Measurements from ENCODE around the gene PDXK. TPM values are rescaled to one million over a fixed set of nuclear protein-coding genes. Genes with fewer than 3 reads are reported as not detected.

The PDXK gene
- polyA plus RNA-seq, 1 donor (not counting 4 experiments of a cell fraction or from before 2014, with no cell fraction given): 144 TPM

DNA sequence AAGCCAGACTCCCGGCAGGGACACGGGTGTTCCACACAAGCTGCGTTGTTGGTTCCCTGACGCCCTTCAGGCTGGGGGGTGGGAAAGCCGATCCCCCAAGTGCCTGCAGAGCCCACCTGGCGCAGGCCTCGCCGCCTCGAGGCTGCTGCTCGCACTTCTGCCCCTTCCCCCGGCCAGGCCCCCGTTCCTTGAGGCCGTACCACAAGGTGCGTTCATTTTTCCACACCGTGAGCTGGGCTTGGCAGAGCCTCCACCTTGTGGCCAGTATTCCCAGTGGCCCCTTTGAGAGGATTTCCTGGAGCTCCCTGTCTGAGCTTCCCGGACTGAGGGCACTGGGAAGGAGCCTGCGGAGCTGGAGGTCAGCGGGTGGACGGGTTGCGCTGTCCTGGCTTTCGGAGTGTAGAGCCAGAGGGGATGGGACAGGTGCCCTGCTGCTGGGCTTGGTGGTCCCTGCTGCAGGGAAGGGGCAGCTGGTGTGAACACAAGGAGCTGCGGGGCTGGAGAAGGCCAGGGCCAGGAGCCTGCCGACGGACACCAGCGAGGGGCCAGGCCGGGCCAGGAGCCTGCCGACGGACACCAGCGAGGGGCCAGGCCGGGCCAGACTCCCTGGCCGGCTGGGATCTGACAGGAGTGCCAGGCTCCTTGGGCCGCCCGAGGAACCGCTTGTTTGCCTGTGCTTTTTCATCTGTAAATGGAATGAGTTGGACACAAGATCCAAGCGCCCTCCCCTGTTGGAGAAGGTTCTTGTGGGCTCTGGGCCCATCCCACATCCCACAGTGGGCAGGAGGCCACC is 18.4 kb downstream of the PDXK start:
- peaks cover 2% of the 10 kb centered on the region for H3K9me1 ChIP-seq (ENCODE audit: control insufficient read depth, extremely low read depth, insufficient read depth, low read length)
- FAIRE-seq: no peak
- H2AFZ ChIP-seq (ENCODE audit: control insufficient read depth, low read length): no peak overlapping the region
- H3K27me3 ChIP-seq (ENCODE audit: control insufficient read depth, extremely low read depth, insufficient read depth, low read length): no peaks in the 10 kb centered on the region
- peaks cover 52% of the 10 kb centered on the region for H3K79me2 ChIP-seq (ENCODE audit: control insufficient read depth, insufficient read depth, low read length)
- H3K36me3 ChIP-seq (ENCODE audit: control insufficient read depth in 2 of 2, extremely low read depth in 1 of 2, insufficient read depth in 2 of 2, low read length in 2 of 2): peaks cover 12 to 29% of the 10 kb centered on the region in 2 experiments
- no peak overlapping the region for H3K4me2 ChIP-seq (ENCODE audit: control insufficient read depth, extremely low read depth, insufficient read depth, low read depth, low read length)
- peaks cover 13% of the 10 kb centered on the region for H3K4me1 ChIP-seq (ENCODE audit: control insufficient read depth, extremely low read depth, insufficient read depth, low read length)
- H3K4me3 ChIP-seq (ENCODE audit: control insufficient read depth in 2 of 3, extremely low read depth in 1 of 3, insufficient read depth in 2 of 3, low read depth in 1 of 3, low read length in 3 of 3): no peak overlapping the region
- H3K27ac ChIP-seq (ENCODE audit: control insufficient read depth, insufficient read depth, low read length): no peak overlapping the region
- no peak for DNase-seq (ENCODE audit: low read depth, low spot score)
- H3K9ac ChIP-seq (ENCODE audit: control insufficient read depth, extremely low read depth, insufficient read depth, low read length): no peak overlapping the region
- peaks cover 19% of the 10 kb centered on the region for H4K20me1 ChIP-seq (ENCODE audit: control insufficient read depth, extremely low read depth, insufficient read depth, low read length)
- TF ChIP-seq EZH2 (IDR thresholded peaks at IDR 0.05; ENCODE audit: low read length) (no peak), CTCF (optimal IDR thresholded peaks at IDR 0.05 in 1 of 3, IDR thresholded peaks at IDR 0.05 in 1 of 3, conservative IDR thresholded peaks at IDR 0.05 in 1 of 3; ENCODE audit: extremely low read depth in 1 of 3, insufficient read depth in 2 of 3, low read length in 3 of 3) (no peak)
- H3K9me3 ChIP-seq (ENCODE audit: control insufficient read depth, low read depth, low read length): peaks cover 2% of the 10 kb centered on the region
- dilution Hi-C loops (cut with MboI; ENCODE audit: extremely low pct_ligation_motif_present, low sequenced_read_pairs): no loop called here

- Histone ChIP-seq H4K20me1 (ENCODE audit: control insufficient read depth, extremely low read depth, insufficient read depth, low read length) (peaks cover 13% of the 10 kb centered on the region), H3K9me3 (ENCODE audit: control insufficient read depth, low read depth, low read length) (peaks cover 2% of the 10 kb centered on the region), H3K4me3 (ENCODE audit: control insufficient read depth in 2 of 3, extremely low read depth in 1 of 3, insufficient read depth in 2 of 3, low read depth in 1 of 3, low read length in 3 of 3) (no peak overlapping the region), H3K36me3 (ENCODE audit: control insufficient read depth in 2 of 2, extremely low read depth in 1 of 2, insufficient read depth in 2 of 2, low read length in 2 of 2) (peaks cover 22 to 29% of the 10 kb centered on the region in 2 experiments), H3K9ac (ENCODE audit: control insufficient read depth, extremely low read depth, insufficient read depth, low read length) (no peak overlapping the region), H3K4me1 (ENCODE audit: control insufficient read depth, extremely low read depth, insufficient read depth, low read length) (no peaks in the 10 kb centered on the region), H3K9me1 (ENCODE audit: control insufficient read depth, extremely low read depth, insufficient read depth, low read length) (no peaks in the 10 kb centered on the region), H3K4me2 (ENCODE audit: control insufficient read depth, extremely low read depth, insufficient read depth, low read depth, low read length) (no peak overlapping the region), H3K79me2 (ENCODE audit: control insufficient read depth, insufficient read depth, low read length) (peaks cover 31% of the 10 kb centered on the region), H3K27me3 (ENCODE audit: control insufficient read depth, extremely low read depth, insufficient read depth, low read length) (no peaks in the 10 kb centered on the region), H3K27ac (ENCODE audit: control insufficient read depth, insufficient read depth, low read length) (no peak overlapping the region), H2AFZ (ENCODE audit: control insufficient read depth, low read length) (no peak overlapping the region)
- DNase-seq (ENCODE audit: low read depth, low spot score): no peak
- dilution Hi-C loops (cut with MboI; ENCODE audit: extremely low pct_ligation_motif_present, low sequenced_read_pairs): no loop called here
- no peak for TF ChIP-seq CTCF (optimal IDR thresholded peaks at IDR 0.05 in 1 of 3, IDR thresholded peaks at IDR 0.05 in 1 of 3, conservative IDR thresholded peaks at IDR 0.05 in 1 of 3; ENCODE audit: extremely low read depth in 1 of 3, insufficient read depth in 2 of 3, low read length in 3 of 3)
- TF ChIP-seq EZH2 (IDR thresholded peaks at IDR 0.05; ENCODE audit: low read length): no peak
- no peak for FAIRE-seq
These were observed 20.9 kb downstream of the PDXK start for GRCh38 chr21:43739621-43740435.
